CD4-positive, alpha-beta T cell (primary cell): ENCODE data around the gene RIPK1. TPM values are rescaled to one million over a fixed set of nuclear protein-coding genes. Genes with fewer than 3 reads are reported as not detected.

Experiments
- ATAC-seq: fragments of 200-7000 bp; cut with Tn5 transposase; one replicate; pipeline ENCODE4 v1.10.0; 2022; ENCODE audit warnings: mild to moderate bottlenecking; ENCODE audit not compliant: poor library complexity
- CTCF ChIA-PET: fragments of 350-600 bp; sonication (Branson Sonifier 250); formaldehyde crosslinking; loops from one replicate; lab custom pipeline; 2021; ENCODE audit warnings: antibody characterized with exemption, inconsistent platforms; lab: Charles Lee
- POLR2A ChIA-PET: fragments of 350-600 bp; sonication (Branson Sonifier 250); formaldehyde crosslinking; loops from one replicate; lab custom pipeline; 2021; ENCODE audit warnings: antibody characterized with exemption, inconsistent platforms; lab: Charles Lee
- DNase-seq, 14 experiments: peaks; one replicate each; pipeline ENCODE4 v3.0.0-alpha.2; 2013 to 2020; ENCODE audit warnings: mixed read lengths in 2 of 14
- H3K27ac ChIP-seq, 2 donors: one replicate each; pipeline versions ENCODE4 v1.5.1 to v1.7.0; 2013; ENCODE audit warnings: low read length in 2 of 2, low read depth in 1 of 2, mild to moderate bottlenecking in 1 of 2
- H3K27me3 ChIP-seq, 2 experiments: 1 replicate in 1 of 2; 2 replicates in 1 of 2; pipeline versions ENCODE4 v1.6.1 to v1.7.0; 2013; ENCODE audit warnings: low read length in 2 of 2, control low read depth in 1 of 2, mild to moderate bottlenecking in 1 of 2, moderate library complexity in 1 of 2; ENCODE audit not compliant: insufficient read depth in 2 of 2, control insufficient read depth in 1 of 2
- H3K36me3 ChIP-seq: one replicate; pipeline ENCODE4 v1.6.1; 2013; ENCODE audit warnings: low read length, control low read depth; ENCODE audit not compliant: insufficient read depth
- H3K4me1 ChIP-seq: one replicate; pipeline ENCODE4 v1.6.1; 2013; ENCODE audit warnings: low read length, control low read depth; ENCODE audit not compliant: insufficient read depth
- H3K4me3 ChIP-seq: one replicate; pipeline ENCODE4 v1.5.1; 2013; ENCODE audit warnings: mild to moderate bottlenecking, low read length, moderate library complexity
- H3K9me3 ChIP-seq, 2 experiments: 1 replicate in 1 of 2; 2 replicates in 1 of 2; pipeline versions ENCODE4 v1.6.1 to v1.7.0; 2013; ENCODE audit warnings: low read length in 2 of 2, mild to moderate bottlenecking in 2 of 2, control low read depth in 1 of 2, moderate library complexity in 1 of 2; ENCODE audit not compliant: control insufficient read depth in 1 of 2, insufficient read depth in 1 of 2
- H3K27ac Mint-ChIP-seq: one replicate; pipeline ENCODE4 v1.8.0; 2020; ENCODE audit warnings: mixed read lengths
- H3K27me3 Mint-ChIP-seq: one replicate; pipeline ENCODE4 v1.8.0; 2021; ENCODE audit warnings: mixed read lengths
- H3K36me3 Mint-ChIP-seq: one replicate; pipeline ENCODE4 v1.8.0; 2021; ENCODE audit warnings: low read depth, mixed read lengths
- H3K4me1 Mint-ChIP-seq: one replicate; pipeline ENCODE4 v1.8.0; 2021; ENCODE audit warnings: low read depth, mixed read lengths
- H3K4me3 Mint-ChIP-seq: one replicate; pipeline ENCODE4 v1.8.0; 2020; ENCODE audit warnings: mild to moderate bottlenecking, mixed read lengths
- H3K9me3 Mint-ChIP-seq: one replicate; pipeline ENCODE4 v1.8.0; 2020; ENCODE audit warnings: mixed read lengths
- intact Hi-C, 2 experiments: fragments of 100-400 bp; cut with DNase I in 1 of 2; cut with micrococcal nuclease in 1 of 2; formaldehyde crosslinking; loops; one replicate each; pipeline versions ENCODE4 v1.15.1 to v1.9.0; 2023 to 2025; cut with DNase I, micrococcal nuclease
- total RNA-seq, 174 experiments: library from RNA in 2 of 174; stranded (reverse) in 2 of 174; gene quantifications; one replicate each; pipeline ENCODE4 v1.2.3 and lab custom pipeline; 2021 to 2026
- TF ChIP-seq, protein P1 (sequence below): fragments of 200-600 bp; IDR thresholded peaks from one replicate; pipeline ENCODE4 v1.8.0; 2022; ENCODE audit warnings: antibody characterized with exemption, mild to moderate bottlenecking

The RIPK1 gene
- total RNA-seq, 2 experiments from 2014 or later: 17.2 to 17.3 TPM

DNA sequence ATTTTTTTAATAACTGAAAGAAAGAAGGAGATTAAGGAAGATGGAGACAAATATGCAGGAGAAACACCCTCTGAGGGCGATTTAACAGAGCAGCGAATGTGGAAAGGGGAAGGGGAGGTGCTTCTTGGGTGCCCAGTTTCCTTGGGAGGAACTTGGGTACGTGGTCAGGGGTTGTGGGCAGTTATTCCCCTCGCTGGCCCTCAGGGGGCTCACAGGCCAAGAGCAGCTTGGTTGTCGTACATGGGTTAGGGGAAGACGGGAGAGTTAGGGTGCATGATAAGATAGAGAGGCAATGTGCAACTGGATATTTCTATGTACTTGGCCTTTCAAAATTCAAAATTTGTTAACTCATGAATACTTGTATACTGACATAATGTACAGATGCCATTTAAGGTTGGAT, 96.1 kb downstream of the RIPK1 start:
- ATAC-seq (no peak), DNase-seq (no peak)
- intact Hi-C loops: loop anchor here (5.0 to 10.0 kb wide), 4 partner anchors 63 to 400 kb away; partner anchors contain the start of genes PSMG4 (in 1 of the 2), RIPK1 (in 1 of the 2), TUBB2B (in 1 of the 2) and WRNIP1 (in 1 of the 2)
- no peak overlapping the region for H3K4me3 ChIP-seq
- no peak overlapping the region for H3K27ac ChIP-seq
- H3K9me3 ChIP-seq: no peaks in the 10 kb centered on the region
- TF ChIP-seq, protein P1, sequence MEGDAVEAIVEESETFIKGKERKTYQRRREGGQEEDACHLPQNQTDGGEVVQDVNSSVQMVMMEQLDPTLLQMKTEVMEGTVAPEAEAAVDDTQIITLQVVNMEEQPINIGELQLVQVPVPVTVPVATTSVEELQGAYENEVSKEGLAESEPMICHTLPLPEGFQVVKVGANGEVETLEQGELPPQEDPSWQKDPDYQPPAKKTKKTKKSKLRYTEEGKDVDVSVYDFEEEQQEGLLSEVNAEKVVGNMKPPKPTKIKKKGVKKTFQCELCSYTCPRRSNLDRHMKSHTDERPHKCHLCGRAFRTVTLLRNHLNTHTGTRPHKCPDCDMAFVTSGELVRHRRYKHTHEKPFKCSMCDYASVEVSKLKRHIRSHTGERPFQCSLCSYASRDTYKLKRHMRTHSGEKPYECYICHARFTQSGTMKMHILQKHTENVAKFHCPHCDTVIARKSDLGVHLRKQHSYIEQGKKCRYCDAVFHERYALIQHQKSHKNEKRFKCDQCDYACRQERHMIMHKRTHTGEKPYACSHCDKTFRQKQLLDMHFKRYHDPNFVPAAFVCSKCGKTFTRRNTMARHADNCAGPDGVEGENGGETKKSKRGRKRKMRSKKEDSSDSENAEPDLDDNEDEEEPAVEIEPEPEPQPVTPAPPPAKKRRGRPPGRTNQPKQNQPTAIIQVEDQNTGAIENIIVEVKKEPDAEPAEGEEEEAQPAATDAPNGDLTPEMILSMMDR: no peak
- Mint-ChIP-seq H3K4me1 (peaks cover 38% of the 10 kb centered on the region), H3K9me3 (no peaks in the 10 kb centered on the region), H3K27ac (no peak overlapping the region), H3K36me3 (no peaks in the 10 kb centered on the region), H3K27me3 (peaks cover 10% of the 10 kb centered on the region), H3K4me3 (peak overlapping the region; percentile 32)
- no peaks in the 10 kb centered on the region for H3K27me3 ChIP-seq
- ChIA-PET POLR2A (no interaction called here), CTCF (no interaction called here)
- H3K4me1 ChIP-seq: peaks cover 31% of the 10 kb centered on the region
- no peaks in the 10 kb centered on the region for H3K36me3 ChIP-seq

Other genes starting within 250 kb of the RIPK1 start
- 10 to 100 TPM; 58.3 to 58.4 TPM for gene SERPINB1, start 226.6 kb upstream of the RIPK1 start, total RNA-seq
- gene SERPINB9, start 165.2 kb upstream of the RIPK1 start, total RNA-seq: 10 to 100 TPM; 25.8 to 27.4 TPM
- gene SERPINB6, start 96.9 kb upstream of the RIPK1 start, total RNA-seq: 10 to 100 TPM; 11.0 to 11.9 TPM
- gene NQO2, start 68.6 kb upstream of the RIPK1 start, total RNA-seq: 1 to 10 TPM; 6.7 to 7.7 TPM
- gene BPHL, start 50.2 kb downstream of the RIPK1 start, total RNA-seq: 1 to 10 TPM; 5.2 to 5.7 TPM
- 10 to 100 TPM; 54.3 to 58.5 TPM for gene TUBB2A, start 89.0 kb downstream of the RIPK1 start, total RNA-seq
- gene TUBB2B, start 159.2 kb downstream of the RIPK1 start, total RNA-seq: not detected
- 10 to 100 TPM; 12.3 to 12.8 TPM for gene PSMG4, start 190.5 kb downstream of the RIPK1 start, total RNA-seq